ENCODE results near the gene DCTN2.

Gene DCTN2

DNA sequence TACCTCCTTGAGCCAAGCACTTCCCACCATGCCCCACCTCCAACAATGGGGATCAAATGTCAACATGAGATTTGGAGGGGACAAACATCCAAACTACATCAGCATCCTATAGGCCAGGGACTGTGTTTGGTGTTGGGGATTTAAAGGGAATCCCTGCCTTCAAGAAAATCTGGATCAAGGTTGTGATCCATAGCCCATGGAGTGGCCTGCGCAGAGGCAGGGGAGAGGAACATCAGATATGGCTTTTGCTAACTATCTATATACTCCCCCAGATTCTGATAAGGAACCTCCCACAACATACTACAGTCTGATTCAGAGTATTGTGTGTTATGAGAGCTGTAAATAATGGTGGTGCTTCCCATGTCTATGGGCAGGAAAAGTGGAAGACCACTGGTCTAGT lies 7.9 kb upstream of the DCTN2 start:
- Histone ChIP-seq H3K36me3 (ENCODE audit: insufficient read depth, low read length) (no peaks in the 10 kb centered on the region), H3K4me1 (ENCODE audit: insufficient read depth, low read length) (no peaks in the 10 kb centered on the region), H3K27me3 (ENCODE audit: control insufficient read depth in 1 of 2, insufficient read depth in 2 of 2, low read length in 2 of 2) (peaks cover 0 to 8% of the 10 kb centered on the region in 2 donors), H3K27ac (ENCODE audit: low read depth, low read length) (no peak overlapping the region), H3K9ac (ENCODE audit: low read length) (no peak overlapping the region), H3K9me3 (ENCODE audit: low read length) (no peaks in the 10 kb centered on the region), H3K4me3 (ENCODE audit: low read depth in 1 of 2, low read length in 2 of 2) (no peak overlapping the region)

DNA sequence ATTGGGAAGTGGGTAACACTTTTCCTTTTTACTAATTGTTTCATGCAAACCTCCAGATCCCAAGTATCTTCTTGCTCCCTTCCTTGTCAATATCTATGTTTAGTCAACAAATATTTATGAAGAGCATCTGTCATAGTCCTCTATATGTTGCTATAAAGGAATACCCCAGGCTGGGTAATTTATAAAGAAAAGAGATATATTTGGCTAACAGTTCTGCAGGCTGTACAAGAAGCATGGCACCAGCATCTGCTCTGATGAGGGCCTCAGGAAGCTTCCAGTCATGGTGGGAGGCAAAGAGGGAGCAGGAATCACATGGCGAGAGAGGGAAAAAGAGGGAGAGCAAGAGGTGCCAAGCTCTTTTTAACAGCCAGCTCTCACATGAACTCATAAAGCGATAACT lies 7.5 kb upstream of the DCTN2 start:
- no peak overlapping the region for H3K9ac ChIP-seq (ENCODE audit: low read length)
- no peak overlapping the region for H3K4me3 ChIP-seq (ENCODE audit: low read depth in 1 of 2, low read length in 2 of 2)
- H3K9me3 ChIP-seq (ENCODE audit: low read length), result no peaks in the 10 kb centered on the region
- peaks cover 4% of the 10 kb centered on the region for H3K4me1 ChIP-seq (ENCODE audit: insufficient read depth, low read length)
- no peak overlapping the region for H3K27ac ChIP-seq (ENCODE audit: low read depth, low read length)
- H3K36me3 ChIP-seq (ENCODE audit: insufficient read depth, low read length), result no peaks in the 10 kb centered on the region
- peaks cover 2 to 10% of the 10 kb centered on the region in 2 donors for H3K27me3 ChIP-seq (ENCODE audit: control insufficient read depth in 1 of 2, insufficient read depth in 2 of 2, low read length in 2 of 2)

DNA sequence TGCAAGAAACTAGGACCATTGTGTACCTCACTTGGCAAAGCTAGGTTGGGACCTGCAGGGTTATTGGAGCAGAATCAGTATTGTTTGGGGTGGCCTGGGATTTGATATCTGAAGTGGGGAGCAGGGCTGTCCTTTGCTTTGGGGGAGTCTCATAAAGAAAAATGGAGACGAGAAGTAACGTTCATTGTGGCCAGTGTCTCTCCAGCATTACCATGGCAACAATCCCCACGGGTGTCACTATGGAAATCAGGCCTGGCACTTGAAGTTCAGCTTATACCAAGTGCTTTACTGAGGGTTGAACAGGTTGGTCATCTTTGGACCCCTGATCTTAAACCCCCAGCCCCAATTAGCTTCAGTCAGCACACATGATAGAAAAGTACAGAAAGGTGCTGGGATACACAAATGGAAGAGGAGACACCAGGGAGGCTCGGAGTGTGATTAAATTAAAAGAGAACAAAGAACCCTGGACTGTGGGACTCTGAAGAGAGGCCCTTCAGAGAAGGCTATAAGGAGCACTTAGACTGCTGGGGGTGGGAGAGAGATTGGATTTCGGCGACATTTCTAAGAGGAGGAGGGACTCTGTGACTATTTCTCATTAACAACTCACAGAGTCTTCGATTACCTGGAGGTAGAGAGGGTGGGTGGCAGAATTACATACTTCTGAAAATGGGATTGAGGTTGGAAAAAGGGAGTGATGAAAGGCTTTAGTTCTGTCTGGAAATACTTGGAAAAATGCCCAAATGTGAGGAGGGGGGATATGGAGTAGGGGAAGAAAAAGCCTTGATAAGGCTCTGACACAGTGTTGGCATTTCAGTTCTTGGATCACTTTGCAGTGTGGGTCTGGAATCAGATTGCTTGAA lies 6.6 kb upstream of the DCTN2 start:
- no peak overlapping the region for H3K27ac ChIP-seq (ENCODE audit: low read depth, low read length)
- H3K9ac ChIP-seq (ENCODE audit: low read length), result no peak overlapping the region

DNA sequence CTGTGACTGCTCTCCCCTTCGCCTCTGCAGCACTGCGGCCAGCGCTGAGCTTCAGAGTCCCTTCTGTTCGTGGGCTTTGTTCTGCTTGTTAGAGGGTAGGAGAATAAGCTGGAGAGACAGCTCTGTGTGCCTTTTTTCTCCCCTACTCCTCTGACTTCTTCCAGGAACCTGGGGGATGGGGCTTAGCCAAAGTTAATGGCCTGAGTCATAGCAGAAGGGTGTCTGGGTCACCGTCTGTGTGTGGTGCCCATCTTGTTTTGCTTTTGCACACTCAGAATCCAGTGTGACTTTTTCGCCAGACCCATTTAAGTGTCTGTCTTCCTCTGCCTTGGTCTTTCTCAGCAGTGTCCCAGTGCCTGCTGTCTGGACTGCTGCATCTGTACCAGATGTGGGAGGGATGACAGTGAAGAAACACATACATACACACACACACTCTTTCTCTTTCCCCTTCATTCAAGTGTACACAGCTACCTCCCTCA lies 5.9 kb upstream of the DCTN2 start:
- H3K4me1 ChIP-seq (ENCODE audit: insufficient read depth, low read length), result peaks cover 7% of the 10 kb centered on the region
- peaks cover 6 to 20% of the 10 kb centered on the region in 2 donors for H3K27me3 ChIP-seq (ENCODE audit: control insufficient read depth in 1 of 2, insufficient read depth in 2 of 2, low read length in 2 of 2)
- H3K9me3 ChIP-seq (ENCODE audit: low read length), result no peaks in the 10 kb centered on the region
- H3K27ac ChIP-seq (ENCODE audit: low read depth, low read length), result no peak overlapping the region
- H3K4me3 ChIP-seq (ENCODE audit: low read depth in 1 of 2, low read length in 2 of 2), result no peak overlapping the region
- no peaks in the 10 kb centered on the region for H3K36me3 ChIP-seq (ENCODE audit: insufficient read depth, low read length)
- H3K9ac ChIP-seq (ENCODE audit: low read length), result no peak overlapping the region

More for the DNA sequence above, 6.6 kb upstream of the DCTN2 start:
- peaks cover 6 to 19% of the 10 kb centered on the region in 2 donors for H3K27me3 ChIP-seq (ENCODE audit: control insufficient read depth in 1 of 2, insufficient read depth in 2 of 2, low read length in 2 of 2)
- H3K4me3 ChIP-seq (ENCODE audit: low read depth in 1 of 2, low read length in 2 of 2), result no peak overlapping the region
- peaks cover 7% of the 10 kb centered on the region for H3K4me1 ChIP-seq (ENCODE audit: insufficient read depth, low read length)
- no peaks in the 10 kb centered on the region for H3K36me3 ChIP-seq (ENCODE audit: insufficient read depth, low read length)
- H3K9me3 ChIP-seq (ENCODE audit: low read length), result no peaks in the 10 kb centered on the region

DNA sequence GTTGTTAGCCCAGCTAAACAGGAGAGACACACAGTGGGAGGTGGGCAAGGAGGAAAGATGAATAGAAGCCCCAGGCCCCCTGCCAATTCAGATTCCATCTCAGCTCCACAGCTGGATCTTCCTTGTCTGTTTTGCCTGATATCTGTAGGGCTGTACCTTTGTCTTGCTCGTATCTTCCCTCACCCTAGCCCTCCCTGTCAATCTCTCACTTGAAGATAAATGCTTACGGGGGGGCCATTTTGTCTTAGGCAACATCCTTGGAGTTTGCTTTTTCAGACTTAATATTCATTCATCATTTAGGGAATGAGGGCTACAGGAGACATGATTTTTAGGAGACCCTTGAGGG lies 5.3 kb upstream of the DCTN2 start:
- H3K9me3 ChIP-seq (ENCODE audit: low read length), result no peaks in the 10 kb centered on the region
- H3K4me1 ChIP-seq (ENCODE audit: insufficient read depth, low read length), result peaks cover 13% of the 10 kb centered on the region
- H3K9ac ChIP-seq (ENCODE audit: low read length), result no peak overlapping the region
- no peak overlapping the region for H3K4me3 ChIP-seq (ENCODE audit: low read depth in 1 of 2, low read length in 2 of 2)
- no peak overlapping the region for H3K27ac ChIP-seq (ENCODE audit: low read depth, low read length)
- no peaks in the 10 kb centered on the region for H3K36me3 ChIP-seq (ENCODE audit: insufficient read depth, low read length)
- H3K27me3 ChIP-seq (ENCODE audit: control insufficient read depth in 1 of 2, insufficient read depth in 2 of 2, low read length in 2 of 2), result peaks cover 6 to 20% of the 10 kb centered on the region in 2 donors

DNA sequence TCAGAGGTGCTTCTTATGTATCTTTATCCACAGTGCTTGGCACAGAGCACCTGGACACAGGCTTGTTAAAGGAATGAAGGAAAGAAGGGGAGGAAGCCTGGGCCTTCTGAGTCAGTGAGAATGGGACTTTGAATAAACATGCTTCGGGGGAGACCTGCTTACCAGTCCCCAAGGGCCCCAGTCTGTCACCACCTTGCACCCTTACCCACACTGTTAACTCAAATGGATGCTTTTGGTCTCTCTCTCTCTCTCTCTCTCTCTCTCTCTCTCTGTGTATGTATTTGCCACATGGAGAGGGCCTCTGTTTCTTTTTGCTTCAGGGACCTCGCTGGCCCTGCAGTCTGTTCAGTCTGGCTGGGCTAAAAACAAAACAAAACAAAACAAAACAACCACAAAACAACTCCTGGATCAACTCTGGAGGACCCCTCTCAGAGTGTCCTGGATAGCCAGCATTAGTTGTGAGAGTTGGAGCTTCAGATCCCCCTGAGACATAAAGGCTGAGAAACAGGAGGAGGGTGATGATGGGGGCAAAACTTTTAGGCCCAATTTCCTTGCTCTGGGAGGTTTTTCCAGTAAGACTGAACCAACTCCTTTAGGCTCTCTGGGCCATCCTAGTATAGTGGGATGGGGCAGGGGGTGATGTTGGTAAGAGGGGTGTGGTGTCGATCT lies 4.8 kb upstream of the DCTN2 start:
- Histone ChIP-seq H3K27ac (ENCODE audit: low read depth, low read length) (no peak overlapping the region), H3K4me3 (ENCODE audit: low read depth in 1 of 2, low read length in 2 of 2) (no peak overlapping the region), H3K9ac (ENCODE audit: low read length) (no peak overlapping the region), H3K36me3 (ENCODE audit: insufficient read depth, low read length) (no peaks in the 10 kb centered on the region), H3K27me3 (ENCODE audit: control insufficient read depth in 1 of 2, insufficient read depth in 2 of 2, low read length in 2 of 2) (peaks cover 6 to 20% of the 10 kb centered on the region in 2 donors), H3K9me3 (ENCODE audit: low read length) (no peaks in the 10 kb centered on the region), H3K4me1 (ENCODE audit: insufficient read depth, low read length) (peaks cover 15% of the 10 kb centered on the region)

DNA sequence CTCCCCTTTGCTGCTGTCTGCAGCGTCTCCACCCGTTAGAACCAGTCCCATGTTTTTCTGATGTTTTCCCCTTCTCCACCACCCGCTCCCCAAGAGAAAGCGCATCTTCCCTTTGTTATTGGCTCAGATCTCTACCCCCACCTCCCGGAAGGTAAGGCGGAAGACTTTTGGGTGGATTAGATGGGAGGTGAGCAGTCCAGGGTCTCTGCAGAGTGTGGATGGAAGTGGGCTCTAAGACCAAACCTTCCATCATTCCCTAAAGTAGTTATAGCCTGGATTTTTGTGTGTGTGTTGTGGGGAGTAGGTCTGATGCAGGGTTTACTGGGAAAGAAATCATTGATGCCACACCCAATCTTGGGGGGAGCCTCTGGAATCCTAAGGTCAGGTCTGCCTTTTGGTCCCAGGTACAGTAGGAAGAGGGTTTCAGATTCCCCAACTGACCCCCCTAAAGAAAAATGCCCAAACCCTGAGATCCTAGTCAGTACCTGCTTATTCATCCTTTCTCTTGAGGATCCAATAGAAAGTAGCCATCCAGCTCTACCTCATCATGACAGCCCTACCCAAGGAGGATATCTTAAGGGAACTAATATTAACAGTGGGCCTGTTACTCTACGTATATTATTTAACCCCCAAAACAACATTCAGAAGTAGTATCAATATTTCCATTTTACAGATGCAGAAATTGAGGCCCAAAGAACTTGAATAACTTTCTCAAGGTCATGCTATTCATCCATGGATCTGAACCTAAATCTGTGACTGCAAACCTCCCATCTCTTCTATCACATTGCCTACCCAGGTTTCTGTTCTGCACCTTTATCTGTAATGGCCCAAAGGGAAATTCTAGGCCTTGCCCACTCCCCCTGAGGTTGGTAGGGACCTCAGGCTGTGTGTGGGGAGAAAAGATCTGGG lies 3.9 kb upstream of the DCTN2 start:
- Histone ChIP-seq H3K36me3 (ENCODE audit: insufficient read depth, low read length) (no peaks in the 10 kb centered on the region), H3K9me3 (ENCODE audit: low read length) (no peaks in the 10 kb centered on the region), H3K9ac (ENCODE audit: low read length) (no peak overlapping the region), H3K27me3 (ENCODE audit: control insufficient read depth in 1 of 2, insufficient read depth in 2 of 2, low read length in 2 of 2) (peaks cover 6 to 20% of the 10 kb centered on the region in 2 donors), H3K4me1 (ENCODE audit: insufficient read depth, low read length) (peaks cover 19% of the 10 kb centered on the region), H3K27ac (ENCODE audit: low read depth, low read length) (no peak overlapping the region), H3K4me3 (ENCODE audit: low read depth in 1 of 2, low read length in 2 of 2) (no peak overlapping the region)

DNA sequence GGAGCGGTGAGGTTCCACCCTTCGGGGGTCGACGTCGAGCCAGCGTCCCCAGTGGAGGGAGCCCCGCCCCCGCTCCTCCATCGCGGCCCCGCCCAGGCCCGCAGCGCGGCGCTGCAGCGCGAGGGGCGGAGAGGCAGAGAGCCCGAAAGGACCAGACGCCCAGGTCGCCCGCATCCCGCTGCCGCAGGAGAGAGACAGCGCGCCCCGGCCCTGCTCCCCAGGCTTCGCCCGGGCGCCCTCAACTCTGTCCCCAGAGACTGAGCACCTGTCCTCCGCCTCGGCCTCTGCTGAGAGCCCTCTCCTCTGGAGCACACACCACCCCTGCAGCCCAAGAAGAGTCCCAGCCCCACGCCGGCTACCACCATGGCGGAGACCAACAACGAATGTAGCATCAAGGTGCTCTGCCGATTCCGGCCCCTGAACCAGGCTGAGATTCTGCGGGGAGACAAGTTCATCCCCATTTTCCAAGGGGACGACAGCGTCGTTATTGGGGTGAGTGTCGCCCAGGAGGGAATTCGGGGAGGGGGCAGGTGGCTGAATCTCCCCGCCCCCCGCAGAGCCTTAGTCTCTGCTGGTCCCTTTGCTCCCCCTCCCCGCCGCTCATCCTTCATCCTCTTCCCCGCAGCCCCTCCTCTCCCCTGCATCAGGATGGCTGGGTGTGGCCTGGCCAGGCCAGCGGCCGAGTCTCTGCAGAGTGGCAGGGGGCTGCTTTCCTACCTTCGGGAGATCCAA lies 3.1 kb upstream of the DCTN2 start, which contains the start of gene KIF5A:
Gene KIF5A, plus strand, starts transcription at position 136 of the 732 bp plus-strand sequence. Its CDS starts 228 bp downstream, at position 364.
- H3K36me3 ChIP-seq (ENCODE audit: insufficient read depth, low read length), result no peaks in the 10 kb centered on the region
- no peaks in the 10 kb centered on the region for H3K9me3 ChIP-seq (ENCODE audit: low read length)
- no peak within 1 kb of the TSS for H3K9ac ChIP-seq (ENCODE audit: low read length)
- peak within 1 kb of the TSS; percentile 47 to 60 for H3K4me3 ChIP-seq (ENCODE audit: low read depth in 1 of 2, low read length in 2 of 2)
- H3K27me3 ChIP-seq (ENCODE audit: control insufficient read depth in 1 of 2, insufficient read depth in 2 of 2, low read length in 2 of 2), result peaks cover 6 to 20% of the 10 kb centered on the region in 2 donors
- H3K27ac ChIP-seq (ENCODE audit: low read depth, low read length), result no peak within 1 kb of the TSS
- H3K4me1 ChIP-seq (ENCODE audit: insufficient read depth, low read length), result peaks cover 27% of the 10 kb centered on the region

DNA sequence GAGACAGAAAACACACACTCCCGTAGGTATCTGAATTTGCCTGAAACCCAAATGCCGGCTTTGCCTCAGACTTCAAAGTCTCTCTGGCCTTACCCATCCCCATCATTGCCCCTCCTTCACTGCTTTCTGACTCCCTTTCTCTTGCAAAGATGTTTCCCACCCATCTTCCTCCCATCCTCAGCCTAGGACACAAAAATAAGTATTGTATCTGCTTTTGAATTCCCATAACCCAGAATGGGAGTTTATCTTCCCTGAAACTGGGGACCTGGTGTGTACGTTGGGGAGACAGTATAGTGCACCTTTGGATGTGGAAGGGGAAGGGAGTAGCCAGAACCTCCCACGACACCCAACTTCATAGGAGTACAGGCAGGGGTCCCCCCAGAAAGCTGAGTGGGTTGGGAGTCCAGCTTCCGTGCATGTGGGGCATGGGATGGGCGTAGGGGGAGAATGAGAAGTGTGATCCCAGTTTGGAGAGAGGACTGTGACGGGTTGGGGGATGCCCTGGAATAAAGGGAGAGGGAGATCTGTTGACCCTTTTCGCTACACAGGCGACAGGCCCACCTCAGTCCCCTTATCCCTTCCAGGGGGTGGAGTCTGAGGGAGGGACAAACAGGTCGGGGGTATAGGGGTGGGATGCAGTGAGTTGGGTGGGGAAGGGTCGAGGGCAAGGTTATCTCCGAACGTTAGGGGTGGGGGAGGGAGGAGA lies 2.4 kb upstream of the DCTN2 start:
- Histone ChIP-seq H3K27ac (ENCODE audit: low read depth, low read length) (no peak overlapping the region), H3K4me1 (ENCODE audit: insufficient read depth, low read length) (peaks cover 28% of the 10 kb centered on the region), H3K27me3 (ENCODE audit: control insufficient read depth in 1 of 2, insufficient read depth in 2 of 2, low read length in 2 of 2) (peaks cover 6 to 20% of the 10 kb centered on the region in 2 donors), H3K9ac (ENCODE audit: low read length) (no peak overlapping the region), H3K9me3 (ENCODE audit: low read length) (no peaks in the 10 kb centered on the region), H3K36me3 (ENCODE audit: insufficient read depth, low read length) (no peaks in the 10 kb centered on the region), H3K4me3 (ENCODE audit: low read depth in 1 of 2, low read length in 2 of 2) (peak overlapping the region; percentile 47 to 60)

DNA sequence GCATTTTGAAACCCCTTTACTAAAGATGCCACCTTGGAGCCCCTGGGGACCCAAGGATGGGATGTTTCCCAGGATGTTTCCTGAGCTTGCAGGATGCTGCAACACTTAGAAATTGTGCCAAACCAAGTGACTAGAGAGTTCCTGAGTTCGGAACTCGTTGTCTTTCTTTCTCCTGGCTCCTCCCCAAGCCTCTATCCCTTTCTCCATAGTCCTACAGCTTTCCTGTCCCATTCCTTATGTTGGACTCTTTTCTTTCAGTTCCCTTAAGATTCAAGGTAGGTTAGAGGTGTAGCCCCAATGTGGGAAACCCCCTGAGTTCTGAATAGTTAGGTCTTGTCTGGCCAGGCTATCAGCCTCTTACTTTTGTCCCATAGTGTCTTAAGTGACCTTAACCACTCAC lies 1.5 kb upstream of the DCTN2 start:
- H3K4me1 ChIP-seq (ENCODE audit: insufficient read depth, low read length), result peaks cover 32% of the 10 kb centered on the region

More for the DNA sequence above, 1.5 kb upstream of the DCTN2 start:
- no peak overlapping the region for H3K4me3 ChIP-seq (ENCODE audit: low read depth in 1 of 2, low read length in 2 of 2)
- H3K27me3 ChIP-seq (ENCODE audit: control insufficient read depth in 1 of 2, insufficient read depth in 2 of 2, low read length in 2 of 2), result peaks cover 6 to 20% of the 10 kb centered on the region in 2 donors
- H3K9ac ChIP-seq (ENCODE audit: low read length), result no peak overlapping the region
- no peaks in the 10 kb centered on the region for H3K9me3 ChIP-seq (ENCODE audit: low read length)
- H3K36me3 ChIP-seq (ENCODE audit: insufficient read depth, low read length), result no peaks in the 10 kb centered on the region
- H3K27ac ChIP-seq (ENCODE audit: low read depth, low read length), result no peak overlapping the region

Measured in muscle layer of colon (tissue), 2 donors.